GM19438 (cell line): Measurements from ENCODE around the gene C16orf86.

Experiments used
- ATAC-seq: cut with Tn5 transposase; IDR thresholded peaks from one replicate; pipeline ENCODE4 v1.9.1; 2021; ENCODE audit warnings: low read depth; ENCODE audit not compliant: unreplicated experiment

C16orf86 gene

GRCh38 chr16:67666559-67667452 is at the start of gene C16orf86, which contains the start of gene ENKD1:
Gene C16orf86 (plus strand): TSS chr16:67666814. CDS start chr16:67666971, 157 bp downstream.
Gene ENKD1 (minus strand): TSS chr16:67666750. CDS start chr16:67666442, 308 bp downstream.
- peak; percentile 62 for ATAC-seq

GRCh38 chr16:67628216-67628615 is 38.4 kb upstream of the C16orf86 start:
- no peak for ATAC-seq

GRCh38 chr16:67632415-67633172 is 34.0 kb upstream of the C16orf86 start:
- no peak for ATAC-seq

GRCh38 chr16:67636713-67637112 is 29.9 kb upstream of the C16orf86 start:
- no peak for ATAC-seq

- no peak for ATAC-seq
Observed at GRCh38 chr16:67637625-67638024, 29.0 kb upstream of the C16orf86 start.

- ATAC-seq, result no peak
Observed at GRCh38 chr16:67641779-67642708, 24.6 kb upstream of the C16orf86 start.

GRCh38 chr16:67644038-67644437 is 22.6 kb upstream of the C16orf86 start:
- no peak for ATAC-seq

GRCh38 chr16:67645397-67646121 is 21.1 kb upstream of the C16orf86 start:
- peak; percentile 43 for ATAC-seq

GRCh38 chr16:67647111-67647651 is 19.4 kb upstream of the C16orf86 start:
- no peak for ATAC-seq

GRCh38 chr16:67647681-67648080 is 18.9 kb upstream of the C16orf86 start:
- no peak for ATAC-seq

GRCh38 chr16:67648088-67648763 is 18.4 kb upstream of the C16orf86 start:
- no peak for ATAC-seq

GRCh38 chr16:67648764-67649407 is 17.7 kb upstream of the C16orf86 start:
- no peak for ATAC-seq

GRCh38 chr16:67649494-67649931 is 17.1 kb upstream of the C16orf86 start:
- no peak for ATAC-seq

- ATAC-seq, result no peak
Observed at GRCh38 chr16:67650023-67650422, 16.6 kb upstream of the C16orf86 start.

GRCh38 chr16:67651039-67651438 is 15.6 kb upstream of the C16orf86 start:
- no peak for ATAC-seq

GRCh38 chr16:67651847-67652246 is 14.8 kb upstream of the C16orf86 start:
- no peak for ATAC-seq

GRCh38 chr16:67652578-67653127 is 14.0 kb upstream of the C16orf86 start:
- ATAC-seq, result no peak
